Common myeloid progenitor, CD34-positive (primary cell): ENCODE measurements around the gene F7.
"Not testable (repeated sequence)": the region's sequence is repeated elsewhere in the genome, so short reads cannot be mapped to it uniquely, and the experiment has no call there.

Experiments
- CTCF ChIA-PET: fragments of 350-600 bp; sonication (Branson Sonifier 250); formaldehyde crosslinking; loops from one replicate; lab custom pipeline; 2021; ENCODE audit warnings: antibody characterized with exemption; lab: Charles Lee
- POLR2A ChIA-PET: fragments of 350-600 bp; sonication (Branson Sonifier 250); formaldehyde crosslinking; loops from one replicate; lab custom pipeline; 2021; ENCODE audit warnings: antibody characterized with exemption; lab: Charles Lee
- DNase-seq, 3 donors: peaks; one replicate each; pipeline versions ENCODE4 v3.0.0 to v3.0.0-alpha.2; 2013
- H3K27ac ChIP-seq, 2 experiments: 1 replicate in 1 of 2; 2 replicates in 1 of 2; pipeline ENCODE4 v1.7.0; 2013; ENCODE audit warnings: inconsistent platforms in 2 of 2, low read length in 2 of 2, mild to moderate bottlenecking in 2 of 2, low read depth in 1 of 2, moderate library complexity in 1 of 2; ENCODE audit not compliant: severe bottlenecking in 2 of 2, insufficient read depth in 1 of 2, poor library complexity in 1 of 2
- H3K27me3 ChIP-seq, 5 experiments: replicated peaks in 2 of 5; 1 replicate in 3 of 5; 2 replicates in 2 of 5; pipeline versions ENCODE4 v1.6.1 to v1.7.0; 2013; ENCODE audit warnings: low read length in 4 of 5, mild to moderate bottlenecking in 2 of 5, moderate library complexity in 2 of 5, inconsistent platforms in 1 of 5; ENCODE audit not compliant: insufficient read depth in 5 of 5, control insufficient read depth in 4 of 5
- H3K36me3 ChIP-seq, 4 experiments: 1 replicate in 2 of 4; 2 replicates in 2 of 4; pipeline versions ENCODE4 v1.6.1 to v1.7.0; 2013; ENCODE audit warnings: low read length in 3 of 4, control low read depth in 1 of 4, mild to moderate bottlenecking in 1 of 4; ENCODE audit not compliant: control insufficient read depth in 4 of 4, insufficient read depth in 4 of 4
- H3K4me1 ChIP-seq, 4 experiments: 1 replicate in 3 of 4; 2 replicates in 1 of 4; pipeline versions ENCODE4 v1.6.1 to v1.7.1; 2013; ENCODE audit warnings: low read length in 3 of 4, mild to moderate bottlenecking in 3 of 4, control low read depth in 1 of 4, inconsistent platforms in 1 of 4, moderate library complexity in 1 of 4; ENCODE audit not compliant: control insufficient read depth in 4 of 4, insufficient read depth in 4 of 4; ENCODE audit errors: control extremely low read depth in 1 of 4
- H3K4me3 ChIP-seq, 7 experiments: 1 replicate in 4 of 7; 2 replicates in 3 of 7; pipeline versions ENCODE4 v1.5.1 to v1.7.0; 2013; ENCODE audit warnings: mild to moderate bottlenecking in 7 of 7, low read length in 6 of 7, moderate library complexity in 6 of 7, inconsistent platforms in 2 of 7, low read depth in 2 of 7, control low read depth in 1 of 7; ENCODE audit not compliant: insufficient read depth in 4 of 7, control insufficient read depth in 1 of 7; ENCODE audit errors: extremely low read depth in 1 of 7
- H3K9me3 ChIP-seq, 5 experiments: 1 replicate in 4 of 5; 2 replicates in 1 of 5; pipeline versions ENCODE4 v1.6.1 to v1.7.1; 2013; ENCODE audit warnings: low read length in 4 of 5, mild to moderate bottlenecking in 2 of 5, inconsistent platforms in 1 of 5, low read depth in 1 of 5, moderate library complexity in 1 of 5; ENCODE audit not compliant: control insufficient read depth in 4 of 5, insufficient read depth in 2 of 5; ENCODE audit errors: control extremely low read depth in 1 of 5
- WGBS: methylation state at CpG from one replicate; pipeline ENCODE4 v1.1.5; 2013; ENCODE audit not compliant: insufficient coverage; 5-methylcytosine and 5-hydroxymethylcytosine counted together

F7 gene

GRCh38 chr13:113077953-113078901 lies 27.4 kb upstream of the F7 start:
- CTCF ChIA-PET, result no interaction called here

GRCh38 chr13:113078902-113079780 lies 26.4 kb upstream of the F7 start:
- Histone ChIP-seq H3K9me3 (peaks cover 0 to 3% (median 0%) of the 10 kb centered on the region in 5 experiments), H3K36me3 (peaks cover 0 to 2% (median 0%) of the 10 kb centered on the region in 4 experiments), H3K4me1 (no peaks in the 10 kb centered on the region), H3K27ac (no peak overlapping the region), H3K27me3 (no peaks in the 10 kb centered on the region), H3K4me3 (no peak overlapping the region)
- ChIA-PET CTCF (no interaction called here), POLR2A (no interaction called here)
- no peak for DNase-seq
- WGBS, result 97% methylated on average over 19 of the region's 27 CpGs

More at GRCh38 chr13:113077953-113078901, 27.4 kb upstream of the F7 start:
- Histone ChIP-seq H3K27me3 (no peaks in the 10 kb centered on the region), H3K9me3 (no peaks in the 10 kb centered on the region), H3K27ac (no peak overlapping the region), H3K4me1 (no peaks in the 10 kb centered on the region), H3K4me3 (no peak overlapping the region), H3K36me3 (peaks cover 0 to 2% (median 0%) of the 10 kb centered on the region in 4 experiments)
- POLR2A ChIA-PET, result no interaction called here
- 97% methylated on average over 31 of the region's 42 CpGs for WGBS
- DNase-seq, result no peak

- H3K27me3 ChIP-seq, CTCF ChIA-PET, POLR2A ChIA-PET, H3K4me3 ChIP-seq, H3K4me1 ChIP-seq, H3K9me3 ChIP-seq, H3K27ac ChIP-seq, H3K36me3 ChIP-seq, DNase-seq: not testable (repeated sequence)
- WGBS, result 81% methylated on average over 4 of the region's 9 CpGs
Observed at GRCh38 chr13:113079781-113080080, 25.9 kb upstream of the F7 start.

- peaks cover 0 to 4% (median 0%) of the 10 kb centered on the region in 5 experiments for H3K9me3 ChIP-seq
- DNase-seq, result no peak
- ChIA-PET CTCF (no interaction called here), POLR2A (no interaction called here)
- H3K36me3 ChIP-seq, result no peaks in the 10 kb centered on the region
- no peak overlapping the region for H3K4me3 ChIP-seq
- H3K4me1 ChIP-seq, result no peaks in the 10 kb centered on the region
- no peak overlapping the region for H3K27ac ChIP-seq
- no peaks in the 10 kb centered on the region for H3K27me3 ChIP-seq
- WGBS, result 94% methylated on average over 18 of the region's 18 CpGs
Observed at GRCh38 chr13:113080361-113080831, 25.2 kb upstream of the F7 start.

GRCh38 chr13:113080901-113081521 lies 24.6 kb upstream of the F7 start:
- H3K27ac ChIP-seq, result no peak overlapping the region
- 95% methylated on average over 24 of the region's 25 CpGs for WGBS
- H3K4me1 ChIP-seq, result no peaks in the 10 kb centered on the region
- no peak for DNase-seq
- ChIA-PET POLR2A (no interaction called here), CTCF (no interaction called here)
- no peaks in the 10 kb centered on the region for H3K36me3 ChIP-seq
- no peak overlapping the region for H3K4me3 ChIP-seq
- no peaks in the 10 kb centered on the region for H3K27me3 ChIP-seq
- peaks cover 0 to 4% (median 0%) of the 10 kb centered on the region in 5 experiments for H3K9me3 ChIP-seq

- ChIA-PET POLR2A (no interaction called here), CTCF (no interaction called here)
- Histone ChIP-seq H3K36me3 (no peaks in the 10 kb centered on the region), H3K27me3 (no peaks in the 10 kb centered on the region), H3K4me1 (no peaks in the 10 kb centered on the region), H3K9me3 (peaks cover 0 to 4% (median 0%) of the 10 kb centered on the region in 5 experiments), H3K27ac (no peak overlapping the region), H3K4me3 (no peak overlapping the region)
- WGBS, result 98% methylated on average over 17 of the region's 26 CpGs
- no peak for DNase-seq
Observed at GRCh38 chr13:113082198-113083021, 23.2 kb upstream of the F7 start.
